Fibroblast of lung (primary cell): ENCODE data around the gene LIN52. TPM values are rescaled to one million over a fixed set of nuclear protein-coding genes. Genes with fewer than 3 reads are reported as not detected.

Source experiments
- DNase-seq, 2 donors: peaks; one replicate each; pipeline versions ENCODE4 v3.0.0 to v3.0.0-alpha.2; 2010; ENCODE audit warnings: low read depth in 2 of 2
- H2AFZ ChIP-seq: 2 replicates; pipeline ENCODE4 v1.5.1; 2012; ENCODE audit warnings: low read length, control low read depth, inconsistent platforms
- H3K27ac ChIP-seq: 2 replicates; pipeline ENCODE4 v1.5.1; 2011; ENCODE audit warnings: low read length, control low read depth; ENCODE audit not compliant: insufficient read depth
- H3K27me3 ChIP-seq: 2 replicates; pipeline ENCODE4 v1.5.1; 2011; ENCODE audit warnings: mild to moderate bottlenecking, low read length; ENCODE audit not compliant: control insufficient read depth, insufficient read depth
- H3K36me3 ChIP-seq: 2 replicates; pipeline ENCODE4 v1.5.1; 2011; ENCODE audit warnings: low read length; ENCODE audit not compliant: control insufficient read depth, insufficient read depth
- H3K4me1 ChIP-seq: 2 replicates; pipeline ENCODE4 v1.5.1; 2011; ENCODE audit warnings: low read length; ENCODE audit not compliant: control insufficient read depth, insufficient read depth; ENCODE audit errors: extremely low read depth
- H3K4me2 ChIP-seq: 2 replicates; pipeline ENCODE4 v1.5.1; 2011; ENCODE audit warnings: low read length, control low read depth; ENCODE audit not compliant: insufficient read depth; ENCODE audit errors: extremely low read depth
- H3K4me3 ChIP-seq, 4 experiments: fragments of 200-600 bp in 1 of 4; sonication (generic) in 1 of 4; replicated peaks in 1 of 4; 2 replicates each; pipeline ENCODE4 v1.5.1; 2011 to 2016; ENCODE audit warnings: low read length in 4 of 4, low read depth in 3 of 4, mild to moderate bottlenecking in 3 of 4, control low read depth in 2 of 4, inconsistent platforms in 1 of 4, mixed read lengths in 1 of 4; ENCODE audit not compliant: insufficient read depth in 1 of 4; ENCODE audit errors: control extremely low read depth in 1 of 4
- H3K79me2 ChIP-seq: 2 replicates; pipeline ENCODE4 v1.5.1; 2012; ENCODE audit warnings: mild to moderate bottlenecking, low read length, inconsistent platforms; ENCODE audit not compliant: control insufficient read depth, insufficient read depth
- H3K9ac ChIP-seq: 2 replicates; pipeline ENCODE4 v1.5.1; 2011; ENCODE audit warnings: mild to moderate bottlenecking, low read length, control low read depth; ENCODE audit not compliant: insufficient read depth
- H3K9me3 ChIP-seq: 2 replicates; pipeline ENCODE4 v1.5.1; 2012; ENCODE audit warnings: low read depth, low read length; ENCODE audit not compliant: control insufficient read depth, insufficient read depth
- H4K20me1 ChIP-seq: 2 replicates; pipeline ENCODE4 v1.5.1; 2011; ENCODE audit warnings: low read length; ENCODE audit not compliant: control insufficient read depth, insufficient read depth; ENCODE audit errors: extremely low read depth
- CTCF ChIP-seq, 2 donors: IDR thresholded peaks in 1 of 2; conservative IDR thresholded peaks in 1 of 2; 1 replicate in 1 of 2; 2 replicates in 1 of 2; pipeline ENCODE4 v1.5.1; 2011 to 2012; ENCODE audit warnings: low read length in 2 of 2, control low read depth in 1 of 2, inconsistent platforms in 1 of 2, low read depth in 1 of 2, mild to moderate bottlenecking in 1 of 2
- EZH2 ChIP-seq: IDR thresholded peaks from 2 replicates; pipeline ENCODE4 v1.5.1; 2012; ENCODE audit warnings: low read length, control low read depth, mild to moderate bottlenecking; ENCODE audit errors: missing control alignments
- polyA plus RNA-seq, 2 donors: library from polyadenylated mRNA; depleted of rRNA in 1 of 2; stranded (reverse) in 1 of 2; unstranded in 1 of 2; fragments of >200 nt; gene quantifications; 2 replicates each; pipeline ENCODE4 v1.2.1, GENCODE V29; 2011 to 2012; ENCODE audit warnings: missing spikeins in 1 of 2
- total RNA-seq: library from RNA; depleted of rRNA; stranded (reverse); fragments of >200 nt; gene quantifications from 2 replicates; pipeline ENCODE4 v1.2.1, GENCODE V29; 2014

LIN52 gene
- total and polyA plus RNA-seq, 2 donors (not counting 1 experiment from before 2014, with no cell fraction given): 7.5 to 11.9 TPM

GRCh38 chr14:74080820-74081460 is 3.8 kb upstream of the LIN52 start:
- DNase-seq: no peak
- Histone ChIP-seq H3K9me3 (no peaks in the 10 kb centered on the region), H3K9ac (no peak overlapping the region), H2AFZ (no peak overlapping the region), H3K27me3 (no peaks in the 10 kb centered on the region), H3K79me2 (peaks cover 5% of the 10 kb centered on the region), H3K36me3 (no peaks in the 10 kb centered on the region), H3K27ac (no peak overlapping the region), H4K20me1 (no peaks in the 10 kb centered on the region), H3K4me3 (no peak overlapping the region), H3K4me1 (no peaks in the 10 kb centered on the region), H3K4me2 (no peak overlapping the region)
- no peak for TF ChIP-seq CTCF (conservative IDR thresholded peaks at IDR 0.05 in 1 of 2, IDR thresholded peaks at IDR 0.05 in 1 of 2; ENCODE audit: low read depth in 1 of 2, low read length in 2 of 2)
- no peak for TF ChIP-seq EZH2

- Histone ChIP-seq H2AFZ (no peak overlapping the region), H3K4me1 (no peaks in the 10 kb centered on the region), H3K4me3 (no peak overlapping the region), H3K27me3 (no peaks in the 10 kb centered on the region), H3K9ac (no peak overlapping the region), H3K27ac (no peak overlapping the region), H4K20me1 (no peaks in the 10 kb centered on the region), H3K79me2 (peaks cover 9% of the 10 kb centered on the region), H3K4me2 (no peak overlapping the region), H3K36me3 (no peaks in the 10 kb centered on the region), H3K9me3 (no peaks in the 10 kb centered on the region)
- TF ChIP-seq EZH2: no peak
- TF ChIP-seq CTCF (conservative IDR thresholded peaks at IDR 0.05 in 1 of 2, IDR thresholded peaks at IDR 0.05 in 1 of 2; ENCODE audit: low read depth in 1 of 2, low read length in 2 of 2): no peak
- no peak for DNase-seq
Measured at GRCh38 chr14:74081491-74081890, 3.3 kb upstream of the LIN52 start.

GRCh38 chr14:74083161-74083560 is 1.6 kb upstream of the LIN52 start:
- Histone ChIP-seq H3K4me2 (peak overlapping the region; percentile 94), H4K20me1 (no peaks in the 10 kb centered on the region), H3K27me3 (no peaks in the 10 kb centered on the region), H2AFZ (peak overlapping the region; percentile 94), H3K9ac (no peak overlapping the region), H3K79me2 (peaks cover 9% of the 10 kb centered on the region), H3K27ac (no peak overlapping the region), H3K4me1 (no peaks in the 10 kb centered on the region), H3K36me3 (no peaks in the 10 kb centered on the region), H3K4me3 (peak overlapping the region in 2 of 4 experiments; percentile 73 to 95), H3K9me3 (no peaks in the 10 kb centered on the region)
- no peak for DNase-seq
- no peak for TF ChIP-seq EZH2
